ENCODE data around the gene EOMES.
A peak's percentile ranks its signal among the peaks of the same experiment; 100 is the strongest.

The EOMES gene

GRCh38 chr3:27666272-27666671, 55.9 kb downstream of the EOMES start:
- H3K9me3 ChIP-seq (ENCODE audit: control insufficient read depth, low read length), result no peaks in the 10 kb centered on the region
- H3K27ac ChIP-seq (ENCODE audit: low read depth, low read length, severe bottlenecking), result peak overlapping the region; percentile 53
- WGBS, 2 experiments (ENCODE audit: insufficient coverage in 2 of 2), result 18 to 33% methylated on average over 1 of the region's 1 CpG
- peaks cover 8% of the 10 kb centered on the region for H3K4me1 ChIP-seq (ENCODE audit: control insufficient read depth, insufficient read depth, low read length, poor library complexity, severe bottlenecking)
- no peaks in the 10 kb centered on the region for H3K36me3 ChIP-seq (ENCODE audit: control insufficient read depth, insufficient read depth, low read length)
- no peak overlapping the region for H3K4me3 ChIP-seq (ENCODE audit: extremely low read depth, insufficient read depth, low read length, poor library complexity, severe bottlenecking)

All from mesodermal cell (in vitro differentiated cells).